ENCODE measurements around the gene FN3K.
A peak's percentile ranks its signal among the peaks of the same experiment; 100 is the strongest.

The FN3K gene

GRCh38 chr17:82752371-82753200, 17.2 kb downstream of the FN3K start:
- Histone ChIP-seq H3K79me2 (ENCODE audit: insufficient read depth, low read length) (peaks cover 40% of the 10 kb centered on the region), H3K9ac (ENCODE audit: low read length) (peak overlapping the region; percentile 76), H2AFZ (ENCODE audit: low read depth, low read length, severe bottlenecking) (no peak overlapping the region), H3K4me3 (ENCODE audit: insufficient read depth, low read length, poor library complexity, severe bottlenecking) (peak overlapping the region; percentile 93), H4K20me1 (ENCODE audit: low read depth, low read length) (no peaks in the 10 kb centered on the region), H3F3A (ENCODE audit: insufficient read depth) (0 out of 2 replicates have a peak, but pooled peaks cover 4% of the 10 kb centered on the region), H3K9me3 (ENCODE audit: insufficient read depth, low read length) (no peaks in the 10 kb centered on the region), H3K27me3 (ENCODE audit: low read length) (no peaks in the 10 kb centered on the region), H3K4me2 (ENCODE audit: low read depth, low read length, poor library complexity, severe bottlenecking) (peak overlapping the region; percentile 66), H3K27ac (ENCODE audit: low read depth, low read length) (peak overlapping the region; percentile 71), H3K36me3 (ENCODE audit: low read length) (no peaks in the 10 kb centered on the region), H3K9me2 (replicated peaks; ENCODE audit: insufficient read depth, low read length) (no peaks in the 10 kb centered on the region)
- no peak for TF ChIP-seq EZH2phosphoT487 (conservative IDR thresholded peaks at IDR 0.05; ENCODE audit: low read length)
- TF ChIP-seq CTCF (IDR thresholded peaks at IDR 0.05; ENCODE audit: insufficient read depth, low read length, poor library complexity, severe bottlenecking): no peak

- H3K4me2 ChIP-seq (ENCODE audit: low read depth, low read length, poor library complexity, severe bottlenecking): peak overlapping the region; percentile 66
- no peaks in the 10 kb centered on the region for H3K9me3 ChIP-seq (ENCODE audit: insufficient read depth, low read length)
- H3K36me3 ChIP-seq (ENCODE audit: low read length): no peaks in the 10 kb centered on the region
- no peaks in the 10 kb centered on the region for H3K9me2 ChIP-seq (replicated peaks; ENCODE audit: insufficient read depth, low read length)
- H3K9ac ChIP-seq (ENCODE audit: low read length): peak overlapping the region; percentile 76
- H3K27ac ChIP-seq (ENCODE audit: low read depth, low read length): no peak overlapping the region
- no peak overlapping the region for H2AFZ ChIP-seq (ENCODE audit: low read depth, low read length, severe bottlenecking)
- 0 out of 2 replicates have a peak, but pooled peaks cover 4% of the 10 kb centered on the region for H3F3A ChIP-seq (ENCODE audit: insufficient read depth)
- no peaks in the 10 kb centered on the region for H4K20me1 ChIP-seq (ENCODE audit: low read depth, low read length)
- no peaks in the 10 kb centered on the region for H3K27me3 ChIP-seq (ENCODE audit: low read length)
- peaks cover 40% of the 10 kb centered on the region for H3K79me2 ChIP-seq (ENCODE audit: insufficient read depth, low read length)
- TF ChIP-seq EZH2phosphoT487 (conservative IDR thresholded peaks at IDR 0.05; ENCODE audit: low read length) (no peak), CTCF (IDR thresholded peaks at IDR 0.05; ENCODE audit: insufficient read depth, low read length, poor library complexity, severe bottlenecking) (no peak)
- peak overlapping the region; percentile 93 for H3K4me3 ChIP-seq (ENCODE audit: insufficient read depth, low read length, poor library complexity, severe bottlenecking)
Observed at GRCh38 chr17:82753201-82753464, 17.7 kb downstream of the FN3K start.

- Histone ChIP-seq H3K9me3 (ENCODE audit: insufficient read depth, low read length) (no peaks in the 10 kb centered on the region), H3K9me2 (replicated peaks; ENCODE audit: insufficient read depth, low read length) (no peaks in the 10 kb centered on the region), H3K27ac (ENCODE audit: low read depth, low read length) (no peak overlapping the region), H3K4me3 (ENCODE audit: insufficient read depth, low read length, poor library complexity, severe bottlenecking) (no peak overlapping the region), H3K79me2 (ENCODE audit: insufficient read depth, low read length) (peaks cover 40% of the 10 kb centered on the region), H3K9ac (ENCODE audit: low read length) (no peak overlapping the region), H4K20me1 (ENCODE audit: low read depth, low read length) (no peaks in the 10 kb centered on the region), H3K4me2 (ENCODE audit: low read depth, low read length, poor library complexity, severe bottlenecking) (no peak overlapping the region), H3K36me3 (ENCODE audit: low read length) (no peaks in the 10 kb centered on the region), H3K27me3 (ENCODE audit: low read length) (no peaks in the 10 kb centered on the region), H2AFZ (ENCODE audit: low read depth, low read length, severe bottlenecking) (no peak overlapping the region), H3F3A (ENCODE audit: insufficient read depth) (0 out of 2 replicates have a peak, but pooled peaks cover 4% of the 10 kb centered on the region)
- TF ChIP-seq EZH2phosphoT487 (conservative IDR thresholded peaks at IDR 0.05; ENCODE audit: low read length): no peak
- no peak for TF ChIP-seq CTCF (IDR thresholded peaks at IDR 0.05; ENCODE audit: insufficient read depth, low read length, poor library complexity, severe bottlenecking)
Observed at GRCh38 chr17:82754297-82755208, 19.1 kb downstream of the FN3K start.
